Renal pelvis (tissue), 4 donors: ENCODE measurements around the gene ATP10A. TPM values are rescaled to one million over a fixed set of nuclear protein-coding genes. Genes with fewer than 3 reads are reported as not detected.

Experiments used
- DNase-seq: peaks from one replicate; pipeline ENCODE4 v3.0.0-alpha.2; 2013
- polyA plus RNA-seq, 3 donors: library from polyadenylated mRNA; unstranded; fragments of 120-200 nt; gene quantifications; one replicate each; pipeline ENCODE4 v1.2.1, GENCODE V29; 2013; ENCODE audit not compliant: insufficient read length in 3 of 3

The ATP10A gene
- polyA plus RNA-seq, 3 donors, result 3.1 to 4.6 (median 3.4) TPM

DNA sequence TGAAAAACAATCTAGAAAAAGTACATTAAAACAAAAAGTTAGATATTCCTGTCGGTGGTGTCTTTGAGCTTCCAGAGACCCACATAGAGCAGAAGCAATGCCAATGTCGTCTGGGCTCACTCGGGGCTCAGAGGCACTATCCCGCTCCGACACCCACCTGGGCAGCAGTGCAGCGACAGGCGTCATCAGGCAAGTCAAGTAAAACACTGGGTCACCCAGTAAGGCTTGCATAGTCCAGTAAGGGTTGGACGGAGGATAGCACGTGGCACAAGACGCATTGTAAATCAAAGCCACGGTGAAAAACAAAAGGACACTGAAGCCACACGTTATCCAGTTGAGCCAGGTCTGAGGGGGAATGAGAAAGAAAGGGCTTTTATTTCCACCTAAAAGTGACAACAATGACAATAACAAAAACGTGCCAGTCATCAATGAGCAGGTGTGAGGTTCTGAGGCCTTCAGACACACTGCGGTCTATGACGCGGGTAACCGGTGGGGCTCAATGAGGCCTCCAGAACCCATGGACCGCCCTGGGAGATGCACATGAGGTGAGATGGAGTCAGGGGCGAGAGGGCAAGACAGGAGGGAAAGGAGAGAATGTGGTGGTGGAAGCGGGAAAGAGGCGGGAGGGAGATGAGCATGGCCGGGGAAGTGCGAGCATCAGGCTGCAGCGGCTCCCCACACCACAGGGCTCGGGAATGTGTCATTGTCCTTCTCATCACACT, 183.0 kb downstream of the ATP10A start:
- no peak for DNase-seq

DNA sequence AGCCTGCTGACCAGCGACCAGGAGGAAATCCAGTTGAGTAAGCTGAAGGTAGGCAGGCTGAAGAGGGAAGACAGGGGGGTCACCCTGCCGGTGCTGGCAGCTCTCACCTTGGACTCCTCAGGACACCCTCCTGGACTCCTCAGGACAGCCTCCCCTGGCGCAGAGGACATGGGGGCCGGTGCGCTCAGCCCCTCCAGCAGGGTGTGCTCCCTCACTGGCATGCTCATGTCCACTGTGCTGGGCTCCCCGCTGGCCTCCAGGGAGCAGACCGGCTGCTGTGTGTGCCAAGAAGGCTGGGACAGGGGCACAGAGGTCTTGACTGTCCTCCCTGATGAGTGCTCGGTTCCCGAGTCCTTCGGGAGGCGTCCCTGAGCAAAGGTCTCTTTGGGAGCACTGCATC, 183.6 kb downstream of the ATP10A start:
- no peak for DNase-seq

DNA sequence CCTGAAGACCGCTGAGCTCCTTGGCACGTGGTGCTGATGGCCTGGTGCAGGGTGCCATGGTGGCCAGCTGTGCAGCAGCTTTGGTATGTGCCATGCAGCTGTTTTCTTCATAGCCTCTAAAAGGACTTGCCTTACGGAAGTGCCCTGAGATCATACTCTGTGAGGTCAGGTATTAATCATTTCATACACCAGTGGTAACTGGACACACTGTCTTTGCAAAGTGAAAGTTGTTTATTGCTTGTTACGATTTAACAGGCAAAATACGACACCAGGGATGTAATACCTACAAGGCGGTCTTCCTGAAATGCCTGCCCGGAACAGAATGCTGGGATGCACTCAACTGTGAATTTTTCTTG, 184.6 kb downstream of the ATP10A start:
- DNase-seq, result no peak

DNA sequence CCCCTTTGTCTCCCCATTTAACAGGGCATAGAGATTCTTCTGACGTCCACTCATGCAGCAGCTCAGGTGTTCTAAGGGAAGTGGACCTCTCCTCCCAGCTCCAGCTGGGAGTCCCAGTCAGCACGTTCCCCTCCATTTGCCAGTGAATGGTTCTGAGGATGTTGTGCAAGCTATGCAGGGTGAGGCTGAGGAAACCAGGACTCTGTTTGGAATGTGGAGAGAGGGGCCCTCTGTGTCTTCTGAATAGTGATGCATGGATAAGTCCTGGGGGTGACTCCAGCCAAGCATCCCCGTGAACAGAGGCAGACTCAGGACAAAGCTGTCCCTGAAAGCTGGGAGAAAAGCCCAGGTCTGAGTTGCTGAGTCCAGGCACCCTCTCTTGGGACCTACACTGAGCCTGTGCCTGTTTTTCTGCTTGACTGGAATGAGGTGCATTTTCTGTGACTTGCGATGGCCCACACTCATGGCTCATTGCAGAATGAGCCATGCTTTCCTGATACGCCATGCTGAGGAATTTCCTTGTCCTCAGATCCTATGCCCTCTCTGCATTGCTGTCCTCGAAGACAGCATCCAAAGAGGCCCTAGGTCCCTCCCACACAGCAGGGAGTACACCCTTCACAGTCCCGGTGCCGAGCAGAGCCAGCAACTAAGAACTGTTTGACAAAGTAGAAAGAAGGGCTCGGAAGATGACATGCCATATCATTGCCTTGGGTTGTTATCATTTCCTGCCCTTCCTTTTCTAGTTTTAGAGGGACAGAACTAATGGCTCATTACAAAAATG, 185.2 kb downstream of the ATP10A start:
- no peak for DNase-seq

DNA sequence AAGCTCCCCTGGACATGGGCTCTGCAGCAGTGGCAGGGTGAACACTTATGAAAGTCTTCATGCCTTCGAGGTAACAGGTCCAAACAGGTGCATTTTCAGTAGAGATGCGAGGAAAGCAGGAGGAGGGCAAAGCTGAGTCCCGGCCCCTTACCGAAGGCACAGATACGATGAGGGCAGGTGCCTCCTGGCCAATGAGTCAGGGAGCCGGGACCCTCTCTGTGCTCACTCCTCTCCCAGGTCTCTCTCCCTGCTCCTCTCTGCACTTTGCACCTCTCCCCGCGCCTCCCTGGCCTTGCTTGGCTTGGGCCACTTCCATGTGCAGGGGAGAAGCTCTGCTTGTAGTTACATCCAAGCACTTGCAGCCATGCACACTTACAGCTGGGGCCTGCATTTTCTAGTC, 187.1 kb downstream of the ATP10A start:
- DNase-seq, result no peak

DNA sequence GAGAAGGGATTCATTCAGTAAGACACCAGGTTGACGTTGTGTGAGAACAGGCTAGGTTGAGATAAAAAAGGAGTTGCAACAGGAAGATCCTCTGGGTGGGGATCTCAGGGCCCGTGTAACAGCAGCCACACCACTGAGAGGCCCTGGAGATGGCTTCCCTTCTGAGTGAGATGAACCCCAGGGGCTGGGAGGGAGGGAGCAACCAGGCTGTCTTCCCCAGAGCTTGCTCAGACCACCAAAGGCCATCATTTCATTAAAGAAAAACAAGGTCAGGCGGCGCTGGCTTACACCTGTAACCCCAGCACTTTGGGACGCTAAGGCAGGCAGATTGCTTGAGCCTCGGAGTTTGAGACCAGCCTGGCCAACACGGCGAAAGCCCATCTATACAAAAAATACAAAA, 187.7 kb downstream of the ATP10A start:
- DNase-seq, result no peak

DNA sequence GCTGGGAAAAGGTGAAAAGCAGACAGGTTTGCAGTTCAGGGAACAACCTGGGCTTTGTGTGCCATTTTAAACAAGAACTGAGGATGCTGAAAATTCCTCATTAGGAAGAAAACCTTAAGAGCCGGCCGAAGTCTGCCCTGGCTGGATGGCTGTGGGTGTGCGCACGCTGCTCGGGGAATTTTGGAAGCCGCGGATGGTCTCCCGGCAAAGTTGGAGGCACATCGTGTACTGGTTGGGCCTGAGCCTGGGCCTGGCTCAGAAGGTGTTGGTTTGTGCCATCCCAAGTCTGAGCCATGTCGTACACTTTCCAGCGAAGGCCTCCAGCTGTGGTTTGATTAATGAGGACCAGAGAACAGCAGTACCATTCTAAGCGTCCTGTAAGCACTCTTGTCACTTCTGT, 188.2 kb downstream of the ATP10A start:
- DNase-seq, result no peak

DNA sequence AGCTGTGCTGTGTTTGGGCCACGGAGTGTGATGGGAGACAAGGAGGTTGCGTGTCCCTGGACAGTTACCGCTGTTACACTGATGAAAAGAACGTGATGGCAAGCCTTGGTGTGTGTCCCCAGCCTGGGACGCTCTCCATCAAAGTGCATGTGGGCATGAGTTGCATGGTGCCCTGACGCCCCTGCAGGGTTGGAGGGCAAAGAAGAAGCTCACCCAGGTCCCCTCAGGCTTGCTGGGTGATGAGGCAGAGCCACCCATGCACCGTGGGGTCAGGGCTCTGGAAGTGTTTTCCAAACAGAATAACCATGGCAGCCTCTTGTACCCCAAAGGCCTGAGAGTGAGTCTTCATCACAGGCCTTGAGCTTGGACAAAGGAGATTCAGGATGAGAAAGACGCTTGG, 189.2 kb downstream of the ATP10A start:
- no peak for DNase-seq

DNA sequence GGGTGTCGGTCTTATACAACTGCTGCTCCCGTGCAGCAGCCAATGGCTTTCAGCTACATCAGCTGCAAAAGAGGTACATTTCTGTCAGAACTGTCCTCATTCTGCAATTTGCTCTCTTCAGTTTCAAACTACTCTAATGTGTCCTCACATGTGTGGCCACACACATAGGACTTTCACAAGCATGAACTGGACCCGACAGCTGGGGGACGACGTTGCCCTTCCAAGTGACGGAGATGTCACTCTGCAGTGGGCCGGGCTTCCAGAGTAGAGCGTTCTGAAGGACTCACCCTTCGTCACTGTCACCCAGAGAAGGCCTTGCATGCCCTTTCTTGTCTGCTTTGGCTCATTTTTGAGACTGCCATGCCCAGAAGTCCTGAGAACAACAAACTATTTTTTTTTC, 189.8 kb downstream of the ATP10A start:
- DNase-seq, result no peak

DNA sequence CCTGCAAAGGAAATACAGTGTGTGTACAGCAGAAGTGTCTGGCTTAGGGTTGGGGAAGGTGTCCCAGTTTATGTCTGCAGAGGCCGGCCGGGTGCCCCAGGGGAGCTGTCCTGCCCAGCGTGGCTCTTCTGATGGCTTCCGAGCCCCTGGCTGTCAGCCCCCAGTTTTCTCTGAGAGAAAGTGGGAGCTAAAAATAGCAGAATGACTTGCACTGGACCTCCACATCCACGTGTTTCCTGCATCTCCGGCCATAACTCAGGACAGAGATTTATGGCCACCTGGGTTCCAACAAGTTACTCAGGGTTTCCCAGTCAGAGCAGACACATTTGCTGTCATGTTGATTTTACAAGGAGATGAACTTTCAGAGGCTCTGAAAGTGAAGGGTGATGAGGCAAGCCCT, 192.0 kb downstream of the ATP10A start:
- DNase-seq, result peak; percentile 58

DNA sequence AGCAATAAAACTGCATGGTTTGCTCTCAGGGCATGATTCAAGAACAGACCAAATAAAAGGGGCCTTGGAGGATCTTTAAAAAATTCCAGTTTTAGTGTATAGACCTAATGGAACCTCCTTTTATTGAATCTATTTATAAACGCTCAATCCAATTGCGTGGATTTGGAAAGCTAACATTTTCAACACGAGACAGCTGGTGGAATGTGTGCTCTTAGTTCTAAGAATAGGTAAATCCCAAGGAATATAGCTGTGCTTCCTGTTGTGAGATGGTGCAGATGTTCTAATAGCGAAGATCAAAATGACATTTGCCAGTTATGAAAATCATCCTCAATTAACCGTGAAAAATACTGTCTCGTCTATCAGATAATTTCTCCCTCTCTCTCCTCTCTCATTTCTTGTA, 192.5 kb downstream of the ATP10A start:
- DNase-seq, result no peak

DNA sequence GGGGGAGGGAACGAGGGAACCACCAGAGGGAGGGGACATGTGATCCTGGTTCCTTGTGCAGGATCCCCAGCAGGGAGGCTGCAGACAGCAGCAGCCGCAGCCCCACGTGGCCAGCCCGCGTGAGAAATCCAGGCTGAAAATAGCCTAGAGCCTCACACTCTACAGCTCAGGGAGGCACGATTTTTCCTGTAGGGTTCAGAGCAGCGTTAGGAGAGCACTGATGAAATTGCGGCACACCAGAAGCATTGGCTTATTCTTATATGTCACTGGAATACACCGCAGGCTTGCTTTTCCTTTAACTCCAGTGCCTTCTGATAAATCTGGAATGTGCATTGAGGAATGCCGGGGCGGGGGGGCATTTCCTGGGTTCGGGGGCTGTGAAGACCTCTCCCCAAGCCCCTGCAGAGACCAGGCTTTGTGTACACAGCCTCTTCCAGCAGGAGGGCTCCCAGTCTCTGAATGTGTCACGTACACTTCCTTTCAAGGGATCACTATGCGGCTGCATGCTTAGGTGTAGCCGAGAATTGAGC, 193.0 kb downstream of the ATP10A start:
- no peak for DNase-seq

DNA sequence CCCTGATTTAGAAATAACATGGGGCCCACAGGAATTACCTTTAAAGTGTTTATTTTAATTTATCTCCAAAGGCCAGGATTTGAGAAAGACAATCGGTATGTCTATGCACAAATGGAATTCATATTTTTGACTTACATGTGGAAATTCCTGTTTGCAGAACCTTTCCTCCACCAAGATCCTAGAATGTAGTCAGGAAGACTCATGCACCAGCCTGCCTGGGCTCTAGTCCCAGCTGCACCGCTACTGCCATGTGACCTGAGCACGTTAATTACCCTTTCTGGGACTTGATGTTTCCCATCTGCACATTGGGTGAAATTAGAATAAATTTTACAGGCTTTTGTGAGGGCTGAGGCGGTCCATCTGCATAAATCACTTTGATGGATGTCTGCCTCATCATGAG, 194.2 kb downstream of the ATP10A start:
- no peak for DNase-seq

DNA sequence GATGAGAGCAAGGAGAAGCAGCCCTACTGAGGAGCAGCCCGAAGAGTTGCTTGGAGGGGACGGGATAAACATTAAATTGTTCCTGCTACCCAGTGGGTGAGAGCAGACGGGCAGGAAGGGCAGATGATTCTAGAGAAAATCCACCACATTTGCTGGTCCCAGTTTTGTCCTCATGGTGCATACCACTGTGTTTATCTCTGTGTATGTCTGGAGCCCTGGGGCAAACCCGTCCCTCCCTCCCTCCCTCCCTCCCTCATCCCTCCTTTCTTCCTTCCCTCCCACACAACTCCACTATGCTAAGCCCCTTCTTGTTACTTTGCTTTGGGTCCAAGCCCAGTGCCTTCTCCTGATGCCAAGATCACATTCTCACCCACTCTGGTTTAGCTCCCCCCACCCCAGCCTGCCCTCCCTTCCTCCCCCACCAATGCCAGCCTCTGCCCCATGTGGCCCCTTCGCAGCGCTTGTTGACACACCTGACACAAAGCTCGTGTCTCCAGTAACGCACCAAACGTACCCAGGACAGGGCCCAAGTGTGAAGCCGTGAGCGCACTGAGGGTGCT, 194.8 kb downstream of the ATP10A start:
- DNase-seq, result no peak

DNA sequence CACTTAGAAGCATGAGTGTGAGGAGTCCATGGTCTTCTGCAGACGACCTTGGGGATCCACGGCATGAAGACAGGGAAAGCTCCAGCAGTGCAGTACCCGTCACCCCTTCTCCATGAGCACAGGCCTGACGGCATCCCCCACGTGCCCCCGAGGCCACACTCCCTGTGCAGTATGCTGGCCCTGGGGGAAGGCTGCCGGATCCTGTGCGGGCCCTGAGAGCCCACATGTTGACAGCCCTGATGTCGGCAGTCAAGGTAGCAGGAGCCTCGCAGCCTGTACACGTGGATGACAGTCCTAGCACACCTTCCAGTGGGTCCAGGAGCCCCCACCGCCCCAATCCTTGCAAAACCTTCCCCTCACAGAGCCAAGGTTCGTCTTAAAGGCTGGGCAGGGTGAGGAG, 195.3 kb downstream of the ATP10A start:
- DNase-seq, result no peak

DNA sequence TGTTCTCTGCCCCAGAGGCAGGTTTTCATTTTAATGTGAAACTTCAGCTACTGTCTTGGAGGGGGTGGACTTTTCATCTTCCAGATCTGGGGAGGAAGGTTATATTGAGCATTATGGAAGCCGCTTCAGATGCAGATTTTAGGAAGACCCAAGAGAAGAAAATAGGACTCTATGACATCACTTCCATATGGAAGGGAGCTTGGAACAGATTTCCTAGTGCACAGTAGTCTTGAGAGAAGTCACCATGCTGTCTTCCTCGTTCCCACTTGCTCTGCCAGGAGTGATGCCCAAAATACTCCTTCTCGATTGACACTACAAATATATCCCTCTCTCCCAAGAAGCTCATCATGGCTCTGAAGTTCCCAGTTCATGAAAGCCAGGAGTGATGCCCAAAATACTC, 197.2 kb downstream of the ATP10A start:
- no peak for DNase-seq

DNA sequence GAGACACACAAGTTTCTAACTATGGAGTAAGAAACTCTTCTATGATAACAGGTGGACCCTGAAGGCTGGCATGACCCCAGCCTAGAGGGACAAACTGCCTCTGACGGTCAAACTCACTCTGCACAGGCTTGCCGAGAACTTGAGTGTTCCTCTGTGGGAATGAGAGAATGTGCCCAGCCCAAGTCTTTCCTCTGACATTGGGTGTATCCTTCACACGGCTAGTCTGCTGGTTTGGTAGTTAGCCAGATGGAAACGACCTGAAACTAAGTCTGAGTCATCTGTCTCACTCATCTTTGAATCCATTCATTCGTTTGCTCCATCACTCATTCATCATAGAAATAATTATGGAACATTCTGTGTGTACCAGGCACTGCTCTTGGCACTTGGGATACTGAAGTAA, 198.4 kb downstream of the ATP10A start:
- DNase-seq, result no peak

DNA sequence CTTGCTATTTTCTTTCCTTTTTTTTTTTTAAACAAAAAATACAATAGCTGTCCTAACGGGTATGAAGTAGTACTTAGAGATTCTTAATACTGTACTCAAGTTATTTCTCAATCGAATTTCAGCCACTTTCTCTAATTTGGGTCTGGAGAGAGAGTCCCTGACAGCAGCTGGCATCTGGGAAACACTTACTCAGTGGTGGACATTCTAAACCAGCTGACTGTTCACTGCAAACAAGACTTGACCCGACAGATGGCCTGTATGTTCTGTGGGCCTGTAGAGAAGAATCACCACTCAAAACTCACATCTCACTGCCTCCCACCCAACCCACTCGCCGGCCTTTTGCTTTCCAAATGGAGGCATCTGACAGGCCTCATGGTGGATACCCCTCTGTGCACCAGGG, 199.6 kb downstream of the ATP10A start:
- DNase-seq, result no peak

DNA sequence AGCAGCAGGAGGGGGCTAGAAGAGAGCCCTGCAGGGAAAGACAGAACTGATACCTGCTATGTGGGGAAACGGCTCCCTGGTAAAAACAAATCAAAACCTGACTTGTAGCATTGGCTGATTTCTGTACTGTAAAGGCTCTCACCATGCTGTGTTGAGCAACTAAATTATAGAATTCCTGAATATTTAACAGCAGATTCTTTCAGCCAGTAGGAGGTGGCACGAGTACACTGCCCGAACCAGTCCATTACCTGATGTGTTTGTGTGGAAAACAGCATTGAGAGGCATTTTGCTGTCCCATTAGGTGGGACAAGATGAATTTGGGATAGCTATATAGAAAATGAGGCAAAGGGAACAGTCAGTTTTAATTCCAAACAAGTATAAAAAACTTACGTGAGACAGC, 201.2 kb downstream of the ATP10A start:
- no peak for DNase-seq

DNA sequence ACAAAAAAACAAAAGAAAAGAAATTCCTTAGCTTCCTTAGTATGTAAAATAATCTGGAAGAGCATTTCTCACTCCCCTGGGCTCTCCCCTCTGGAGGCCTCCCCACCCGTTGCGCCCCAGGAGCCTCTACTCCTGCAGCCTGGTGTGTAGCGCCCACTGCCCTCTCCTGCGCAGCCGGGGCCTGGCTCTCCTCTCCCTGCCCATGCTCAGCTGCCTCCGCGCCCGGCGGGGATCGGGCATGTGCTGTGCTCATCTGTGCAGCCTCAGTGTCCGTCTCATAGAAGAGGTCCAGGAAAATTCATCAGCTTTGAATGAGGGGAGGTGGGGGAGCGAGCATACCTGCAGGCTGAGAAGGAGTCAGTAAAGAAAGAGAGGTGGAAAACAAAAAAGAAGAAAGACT, 203.9 kb downstream of the ATP10A start:
- no peak for DNase-seq

DNA sequence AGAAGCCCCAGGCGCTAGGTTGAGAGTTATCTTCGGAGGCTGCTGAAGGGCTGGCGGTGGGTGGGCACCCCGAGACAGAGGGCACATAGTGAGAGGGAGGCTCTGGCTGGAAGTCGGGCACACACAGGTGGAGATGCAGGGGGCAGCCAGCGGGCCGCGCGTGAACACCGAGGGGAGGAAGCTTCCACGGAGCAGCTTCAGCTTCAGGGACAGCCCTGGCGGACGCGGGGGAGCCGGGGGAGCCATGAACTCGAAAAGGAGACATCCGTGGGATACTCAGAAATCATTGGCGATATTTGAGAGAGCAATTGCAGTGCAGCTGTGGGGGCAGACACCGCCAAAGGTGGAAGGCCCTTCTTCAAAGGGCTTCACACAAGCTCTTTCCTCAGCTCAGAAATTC, 204.6 kb downstream of the ATP10A start:
- DNase-seq, result no peak

DNA sequence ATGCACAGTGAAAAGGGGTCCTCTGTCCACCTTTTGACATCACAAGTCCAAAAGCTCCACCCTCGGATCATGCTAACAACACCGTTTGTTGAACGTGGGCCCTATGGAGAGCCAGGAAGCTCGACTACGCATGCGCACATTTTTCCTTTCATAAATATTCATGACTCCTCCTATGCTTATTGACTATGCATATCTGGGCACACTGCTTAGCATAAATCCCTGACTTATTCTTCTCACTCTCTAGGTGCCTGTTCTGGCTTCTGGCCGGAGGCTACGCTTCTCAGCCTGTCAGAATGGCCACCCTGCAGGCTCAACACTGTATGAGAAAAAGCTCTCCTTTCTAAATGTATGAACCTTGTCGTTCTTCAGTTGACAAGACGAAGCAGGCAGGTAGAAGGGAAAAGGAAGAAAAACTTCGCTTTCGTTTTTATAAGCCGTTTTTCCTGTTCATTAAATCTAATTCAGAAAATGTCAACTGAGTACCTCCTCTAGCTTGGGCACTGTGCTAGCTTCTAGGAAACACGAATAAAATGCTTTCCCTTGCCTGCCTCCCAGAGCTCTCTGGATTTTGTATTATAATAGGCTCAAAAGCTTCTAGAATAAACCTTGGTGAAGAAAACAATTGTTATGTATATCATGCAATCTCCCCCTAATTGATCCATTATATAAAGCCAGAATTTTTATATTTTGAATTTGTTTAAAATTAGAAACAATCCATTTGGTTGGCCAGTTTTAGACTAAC, 207.7 kb downstream of the ATP10A start:
- no peak for DNase-seq

DNA sequence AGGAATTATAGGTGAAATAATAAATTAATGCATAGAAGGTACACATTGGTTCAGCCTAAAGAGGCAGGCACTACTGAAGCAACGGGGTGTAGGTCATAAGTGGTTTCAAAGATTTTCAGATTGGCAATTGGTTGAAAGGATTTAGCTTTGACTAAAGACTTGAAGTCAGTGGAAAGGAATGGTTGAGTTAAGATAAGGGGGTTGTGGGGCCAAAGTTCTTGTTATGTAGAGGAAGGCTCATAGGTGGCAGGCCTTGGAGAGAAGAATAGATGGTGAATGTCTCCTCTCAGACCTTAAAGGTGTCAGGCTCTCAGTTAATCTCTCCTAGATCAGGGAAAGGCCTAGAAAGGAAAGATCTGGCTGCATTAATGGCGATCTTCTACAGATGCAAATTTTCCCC, 209.8 kb downstream of the ATP10A start:
- DNase-seq, result no peak
